ENCODE measurements around the gene SSC5D. TPM values are rescaled to one million over a fixed set of nuclear protein-coding genes. Genes with fewer than 3 reads are reported as not detected.

The SSC5D gene
- total RNA-seq, 2 experiments from 2014 or later, result 0.42 to 1.3 TPM

- Mint-ChIP-seq H3K4me1 (ENCODE audit: low read depth) (peaks cover 33% of the 10 kb centered on the region), H3K4me3 (peak overlapping the region; percentile 22), H3K9me3 (no peaks in the 10 kb centered on the region), H3K27me3 (peaks cover 86% of the 10 kb centered on the region), H3K27ac (no peak overlapping the region), H3K36me3 (ENCODE audit: low read depth) (no peaks in the 10 kb centered on the region)
- H3K27ac ChIP-seq (ENCODE audit: low read depth in 1 of 2, low read length in 2 of 2), result no peak overlapping the region
- H3K4me1 ChIP-seq (ENCODE audit: insufficient read depth, low read length), result peaks cover 28% of the 10 kb centered on the region
- intact Hi-C loops (cut with DNase I, micrococcal nuclease), result no loop called here
- ATAC-seq (ENCODE audit: poor library complexity), result no peak
- peaks cover 68 to 84% of the 10 kb centered on the region in 2 experiments for H3K27me3 ChIP-seq (ENCODE audit: control insufficient read depth in 1 of 2, insufficient read depth in 2 of 2, low read length in 2 of 2)
- no peaks in the 10 kb centered on the region for H3K36me3 ChIP-seq (ENCODE audit: insufficient read depth, low read length)
- no peak for TF ChIP-seq CTCF (IDR thresholded peaks at IDR 0.05)
- ChIA-PET POLR2A (no interaction called here), CTCF (no interaction called here)
- no peak for DNase-seq
- H3K9me3 ChIP-seq (ENCODE audit: control insufficient read depth in 1 of 2, insufficient read depth in 1 of 2, low read length in 2 of 2), result peaks cover 0 to 34% of the 10 kb centered on the region in 2 experiments
- H3K4me3 ChIP-seq (ENCODE audit: low read length), result no peak overlapping the region
Measured at GRCh38 chr19:55441319-55441691, 46.9 kb upstream of the SSC5D start.

GRCh38 chr19:55441692-55442321 is 46.4 kb upstream of the SSC5D start:
- Mint-ChIP-seq H3K27ac (no peak overlapping the region), H3K4me1 (ENCODE audit: low read depth) (peaks cover 33% of the 10 kb centered on the region), H3K27me3 (peaks cover 82% of the 10 kb centered on the region), H3K9me3 (no peaks in the 10 kb centered on the region), H3K4me3 (peak overlapping the region; percentile 22), H3K36me3 (ENCODE audit: low read depth) (no peaks in the 10 kb centered on the region)
- H3K27me3 ChIP-seq (ENCODE audit: control insufficient read depth in 1 of 2, insufficient read depth in 2 of 2, low read length in 2 of 2), result peaks cover 66 to 85% of the 10 kb centered on the region in 2 experiments
- H3K27ac ChIP-seq (ENCODE audit: low read depth in 1 of 2, low read length in 2 of 2), result no peak overlapping the region
- H3K36me3 ChIP-seq (ENCODE audit: insufficient read depth, low read length), result no peaks in the 10 kb centered on the region
- H3K4me1 ChIP-seq (ENCODE audit: insufficient read depth, low read length), result peaks cover 28% of the 10 kb centered on the region
- TF ChIP-seq CTCF (IDR thresholded peaks at IDR 0.05), result no peak
- DNase-seq, result no peak
- ChIA-PET CTCF (no interaction called here), POLR2A (no interaction called here)
- peaks cover 0 to 34% of the 10 kb centered on the region in 2 experiments for H3K9me3 ChIP-seq (ENCODE audit: control insufficient read depth in 1 of 2, insufficient read depth in 1 of 2, low read length in 2 of 2)
- ATAC-seq (ENCODE audit: poor library complexity), result no peak
- no peak overlapping the region for H3K4me3 ChIP-seq (ENCODE audit: low read length)
- intact Hi-C loops (cut with DNase I, micrococcal nuclease), result no loop called here

GRCh38 chr19:55442372-55442961 is 45.8 kb upstream of the SSC5D start:
- Histone ChIP-seq H3K4me1 (ENCODE audit: insufficient read depth, low read length) (peaks cover 28% of the 10 kb centered on the region), H3K27me3 (ENCODE audit: control insufficient read depth in 1 of 2, insufficient read depth in 2 of 2, low read length in 2 of 2) (peaks cover 63 to 83% of the 10 kb centered on the region in 2 experiments), H3K4me3 (ENCODE audit: low read length) (no peak overlapping the region), H3K27ac (ENCODE audit: low read depth in 1 of 2, low read length in 2 of 2) (no peak overlapping the region), H3K36me3 (ENCODE audit: insufficient read depth, low read length) (no peaks in the 10 kb centered on the region), H3K9me3 (ENCODE audit: control insufficient read depth in 1 of 2, insufficient read depth in 1 of 2, low read length in 2 of 2) (peaks cover 0 to 34% of the 10 kb centered on the region in 2 experiments)
- ATAC-seq (ENCODE audit: poor library complexity) (peak; percentile 70), DNase-seq (peak in 3 of 14 experiments; percentile 19 to 62 (median 53))
- POLR2A ChIA-PET, result no interaction called here
- H3K36me3 Mint-ChIP-seq (ENCODE audit: low read depth), result no peaks in the 10 kb centered on the region
- no peak overlapping the region for H3K27ac Mint-ChIP-seq
- CTCF ChIA-PET, result no interaction called here
- intact Hi-C loops (cut with DNase I, micrococcal nuclease), result no loop called here
- TF ChIP-seq CTCF (IDR thresholded peaks at IDR 0.05), result no peak
- peaks cover 33% of the 10 kb centered on the region for H3K4me1 Mint-ChIP-seq (ENCODE audit: low read depth)
- H3K4me3 Mint-ChIP-seq, result no peak overlapping the region
- H3K9me3 Mint-ChIP-seq, result no peaks in the 10 kb centered on the region
- peaks cover 76% of the 10 kb centered on the region for H3K27me3 Mint-ChIP-seq

All from CD4-positive, alpha-beta T cell (primary cell).